ENCODE data around the gene DNAAF2.
A peak's percentile ranks its signal among the peaks of the same experiment; 100 is the strongest.

The DNAAF2 gene

DNA sequence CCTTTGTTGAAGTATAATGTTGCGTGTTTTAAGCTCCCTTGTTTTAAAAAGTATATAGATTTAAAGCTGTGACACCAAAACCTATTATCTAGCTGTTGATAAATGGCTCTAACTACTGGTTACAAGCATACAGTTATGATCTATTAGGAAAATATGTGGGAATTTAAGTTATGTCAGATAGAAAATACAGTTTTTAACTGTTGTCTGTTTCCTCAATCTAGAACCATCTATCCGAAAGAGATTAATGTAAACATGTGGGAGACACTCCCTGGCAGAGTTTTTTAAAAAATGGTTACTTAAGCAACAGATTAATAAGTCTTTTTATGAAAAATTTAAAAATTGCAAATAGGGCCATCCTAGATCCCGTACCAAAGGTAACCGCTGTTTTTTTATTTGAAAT is 22.8 kb downstream of the DNAAF2 start:
- DNase-seq (ENCODE audit: low read depth) = no peak
- TF ChIP-seq, protein P1, sequence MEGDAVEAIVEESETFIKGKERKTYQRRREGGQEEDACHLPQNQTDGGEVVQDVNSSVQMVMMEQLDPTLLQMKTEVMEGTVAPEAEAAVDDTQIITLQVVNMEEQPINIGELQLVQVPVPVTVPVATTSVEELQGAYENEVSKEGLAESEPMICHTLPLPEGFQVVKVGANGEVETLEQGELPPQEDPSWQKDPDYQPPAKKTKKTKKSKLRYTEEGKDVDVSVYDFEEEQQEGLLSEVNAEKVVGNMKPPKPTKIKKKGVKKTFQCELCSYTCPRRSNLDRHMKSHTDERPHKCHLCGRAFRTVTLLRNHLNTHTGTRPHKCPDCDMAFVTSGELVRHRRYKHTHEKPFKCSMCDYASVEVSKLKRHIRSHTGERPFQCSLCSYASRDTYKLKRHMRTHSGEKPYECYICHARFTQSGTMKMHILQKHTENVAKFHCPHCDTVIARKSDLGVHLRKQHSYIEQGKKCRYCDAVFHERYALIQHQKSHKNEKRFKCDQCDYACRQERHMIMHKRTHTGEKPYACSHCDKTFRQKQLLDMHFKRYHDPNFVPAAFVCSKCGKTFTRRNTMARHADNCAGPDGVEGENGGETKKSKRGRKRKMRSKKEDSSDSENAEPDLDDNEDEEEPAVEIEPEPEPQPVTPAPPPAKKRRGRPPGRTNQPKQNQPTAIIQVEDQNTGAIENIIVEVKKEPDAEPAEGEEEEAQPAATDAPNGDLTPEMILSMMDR (conservative IDR thresholded peaks at IDR 0.05; ENCODE audit: low read depth, low read length) = no peak
- H3K4me3 ChIP-seq (ENCODE audit: low read length) = no peak overlapping the region

DNA sequence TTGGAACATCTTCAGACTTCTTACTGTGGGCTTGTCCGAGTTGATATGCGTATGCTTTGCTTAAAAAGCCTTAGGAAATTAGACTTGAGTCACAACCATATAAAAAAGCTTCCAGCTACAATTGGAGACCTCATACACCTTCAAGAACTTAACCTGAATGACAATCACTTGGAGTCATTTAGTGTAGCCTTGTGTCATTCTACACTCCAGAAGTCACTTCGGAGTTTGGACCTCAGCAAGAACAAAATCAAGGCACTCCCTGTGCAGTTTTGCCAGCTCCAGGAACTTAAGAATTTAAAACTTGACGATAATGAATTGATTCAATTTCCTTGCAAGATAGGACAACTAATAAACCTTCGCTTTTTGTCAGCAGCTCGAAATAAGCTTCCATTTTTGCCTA is 27.5 kb downstream of the DNAAF2 start:
- no peak for DNase-seq (ENCODE audit: low read depth)
- TF ChIP-seq, protein P1 (conservative IDR thresholded peaks at IDR 0.05; ENCODE audit: low read depth, low read length) = no peak
- H3K4me3 ChIP-seq (ENCODE audit: low read length) = no peak overlapping the region

DNA sequence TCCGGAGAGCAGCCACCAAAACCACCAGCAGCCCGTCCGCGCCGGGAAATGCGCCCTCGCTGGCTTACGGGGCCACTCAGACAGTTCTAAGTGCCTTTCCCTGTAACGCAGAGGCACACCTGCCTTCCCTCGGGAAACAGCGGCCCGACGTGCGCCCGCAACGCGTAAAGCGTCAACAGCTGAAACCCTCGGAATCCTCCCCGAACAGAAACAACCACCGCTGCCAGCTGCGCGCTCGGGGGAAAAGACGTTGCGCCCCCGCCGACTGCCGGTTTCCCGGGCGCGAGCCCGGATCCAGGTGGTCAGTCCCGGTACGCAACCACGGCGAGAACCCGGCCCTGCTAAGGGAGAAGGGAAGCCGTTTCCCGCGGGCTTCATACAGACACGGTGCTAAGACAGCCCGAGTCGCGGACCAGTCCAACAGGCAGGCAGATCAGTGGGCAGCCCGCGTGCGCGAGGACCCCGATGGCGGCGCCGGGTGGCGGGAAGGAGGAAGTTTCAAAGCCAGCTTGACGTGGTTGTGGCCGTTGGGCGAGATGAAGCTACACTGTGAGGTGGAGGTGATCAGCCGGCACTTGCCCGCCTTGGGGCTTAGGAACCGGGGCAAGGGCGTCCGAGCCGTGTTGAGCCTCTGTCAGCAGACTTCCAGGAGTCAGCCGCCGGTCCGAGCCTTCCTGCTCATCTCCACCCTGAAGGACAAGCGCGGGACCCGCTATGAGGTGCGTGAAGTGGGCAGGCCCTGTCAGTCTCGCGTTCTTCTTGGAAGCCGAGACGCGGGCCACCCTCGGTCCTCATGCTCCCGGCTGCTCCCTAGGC is 36.4 kb downstream of the DNAAF2 start, which contains the start of gene LRR1:
Gene LRR1 (plus strand): TSS at position 456 of the 816 bp plus-strand sequence. CDS start 81 bp downstream, at position 537.
- peak within 1 kb of the TSS; percentile 70 for H3K4me3 ChIP-seq (ENCODE audit: low read length)
- TF ChIP-seq, protein P1 (conservative IDR thresholded peaks at IDR 0.05; ENCODE audit: low read depth, low read length) = no peak
- no peak for DNase-seq (ENCODE audit: low read depth)

DNA sequence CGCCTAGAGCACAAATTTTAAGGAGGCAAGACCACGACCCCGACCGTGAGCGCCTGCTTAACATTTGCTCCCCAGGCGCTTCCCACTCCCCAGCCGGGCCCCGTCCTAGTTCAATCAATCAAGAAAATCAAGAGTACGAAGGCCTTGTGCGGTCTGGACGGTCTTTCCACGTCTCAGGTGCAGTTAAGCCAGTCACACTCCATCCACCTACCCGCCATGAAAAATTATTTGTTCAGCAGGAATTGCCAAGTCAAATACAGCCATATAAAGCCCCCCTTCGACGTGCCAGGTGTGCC is 36.9 kb downstream of the DNAAF2 start:
- TF ChIP-seq, protein P1 (conservative IDR thresholded peaks at IDR 0.05; ENCODE audit: low read depth, low read length) = no peak
- no peak for DNase-seq (ENCODE audit: low read depth)
- H3K4me3 ChIP-seq (ENCODE audit: low read length) = peak overlapping the region; percentile 70

DNA sequence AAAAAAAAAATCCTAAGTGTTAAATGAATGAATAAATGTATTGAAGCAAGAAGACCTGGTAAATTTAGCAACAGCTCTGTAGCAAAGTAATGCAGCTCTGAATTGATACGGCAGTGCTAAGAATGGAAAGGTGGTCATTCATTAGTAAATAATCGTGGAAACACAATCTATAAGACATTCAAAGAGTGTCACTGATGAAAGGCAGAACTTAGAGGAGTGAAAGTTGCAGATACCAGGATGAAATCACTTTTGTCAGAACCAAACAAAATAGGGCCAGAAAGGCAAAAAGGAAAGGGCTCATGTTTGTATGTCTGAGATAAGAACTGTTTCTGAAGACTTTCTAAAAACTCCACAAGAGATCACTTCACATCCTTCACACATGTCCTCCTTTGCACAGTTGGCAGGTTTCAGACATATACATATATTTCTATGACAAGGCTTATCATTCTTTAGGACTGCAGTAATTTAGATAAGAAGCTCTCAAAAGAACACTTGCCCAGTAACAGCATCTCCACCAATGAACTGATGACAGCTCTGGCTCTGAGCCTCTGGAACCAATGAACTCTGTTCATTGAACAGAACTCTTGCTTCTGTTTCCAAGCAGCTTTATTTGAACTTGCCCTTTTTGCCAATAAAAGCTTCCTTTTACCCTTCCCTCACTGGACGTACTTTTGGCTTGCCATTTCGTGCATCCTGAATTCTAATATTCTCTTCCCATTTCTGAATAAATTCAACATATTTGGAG is 40.5 kb downstream of the DNAAF2 start:
- no peak overlapping the region for H3K4me3 ChIP-seq (ENCODE audit: low read length)
- peak; percentile 75 for DNase-seq (ENCODE audit: low read depth)
- TF ChIP-seq, protein P1 (conservative IDR thresholded peaks at IDR 0.05; ENCODE audit: low read depth, low read length) = no peak

DNA sequence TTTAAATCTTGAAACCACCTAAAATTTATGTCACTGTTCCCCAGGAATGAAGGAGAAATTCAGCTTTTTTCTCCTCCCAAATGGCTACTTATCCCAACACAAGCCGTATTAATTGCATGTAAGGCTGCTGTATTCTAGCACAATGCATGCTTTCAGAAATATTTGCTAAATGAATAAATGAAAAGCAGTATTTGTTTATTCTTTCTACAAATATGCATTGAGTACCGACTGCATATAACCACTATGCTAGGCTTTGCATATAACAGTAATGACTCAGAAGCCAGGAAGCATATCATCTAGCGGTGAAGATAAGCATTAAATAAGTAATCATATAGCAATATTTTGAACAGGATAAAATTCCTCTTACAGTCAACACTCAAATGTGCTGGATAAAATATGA is 42.0 kb downstream of the DNAAF2 start:
- DNase-seq (ENCODE audit: low read depth) = no peak
- no peak overlapping the region for H3K4me3 ChIP-seq (ENCODE audit: low read length)
- TF ChIP-seq, protein P1 (conservative IDR thresholded peaks at IDR 0.05; ENCODE audit: low read depth, low read length) = no peak

All from retinal pigment epithelial cell (primary cell).